ENCODE measurements around the gene MECP2. TPM values are rescaled to one million over a fixed set of nuclear protein-coding genes. Genes with fewer than 3 reads are reported as not detected.

The MECP2 gene
- total RNA-seq, 1 donor from 2014 or later, result 57.8 TPM

DNA sequence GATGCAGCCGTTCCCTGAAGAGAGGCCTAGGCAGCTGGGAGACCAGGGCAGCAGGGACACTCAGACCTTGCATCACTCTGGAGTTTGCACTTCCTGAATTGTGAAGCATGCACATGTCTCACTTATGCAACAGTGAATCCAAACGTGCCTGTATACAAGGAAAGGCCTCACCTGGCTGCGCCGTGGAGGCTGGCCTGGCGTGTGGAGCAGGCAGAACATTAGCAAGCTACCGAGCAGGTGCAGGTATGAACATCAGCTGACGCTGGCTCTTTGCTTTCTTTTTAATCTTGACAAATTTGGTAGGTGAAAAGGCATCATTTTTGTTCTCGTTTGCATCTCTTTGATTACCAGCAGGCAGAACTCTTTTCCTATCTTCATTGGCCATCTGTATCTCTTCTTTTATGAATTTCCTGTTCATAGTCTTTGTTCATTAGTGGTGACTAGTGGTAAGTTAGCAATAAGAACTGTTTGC lies 40.7 kb downstream of the MECP2 start:
- Mint-ChIP-seq H3K27me3 (ENCODE audit: low read depth) (no peaks in the 10 kb centered on the region), H3K27ac (no peak overlapping the region), H3K36me3 (peaks cover 6% of the 10 kb centered on the region), H3K9me3 (peaks cover 20% of the 10 kb centered on the region), H3K4me3 (no peak overlapping the region), H3K4me1 (peaks cover 2% of the 10 kb centered on the region)
- DNase-seq (ENCODE audit: low spot score in 2 of 2, unreplicated experiment in 2 of 2), result no peak
- TF ChIP-seq, protein P1, sequence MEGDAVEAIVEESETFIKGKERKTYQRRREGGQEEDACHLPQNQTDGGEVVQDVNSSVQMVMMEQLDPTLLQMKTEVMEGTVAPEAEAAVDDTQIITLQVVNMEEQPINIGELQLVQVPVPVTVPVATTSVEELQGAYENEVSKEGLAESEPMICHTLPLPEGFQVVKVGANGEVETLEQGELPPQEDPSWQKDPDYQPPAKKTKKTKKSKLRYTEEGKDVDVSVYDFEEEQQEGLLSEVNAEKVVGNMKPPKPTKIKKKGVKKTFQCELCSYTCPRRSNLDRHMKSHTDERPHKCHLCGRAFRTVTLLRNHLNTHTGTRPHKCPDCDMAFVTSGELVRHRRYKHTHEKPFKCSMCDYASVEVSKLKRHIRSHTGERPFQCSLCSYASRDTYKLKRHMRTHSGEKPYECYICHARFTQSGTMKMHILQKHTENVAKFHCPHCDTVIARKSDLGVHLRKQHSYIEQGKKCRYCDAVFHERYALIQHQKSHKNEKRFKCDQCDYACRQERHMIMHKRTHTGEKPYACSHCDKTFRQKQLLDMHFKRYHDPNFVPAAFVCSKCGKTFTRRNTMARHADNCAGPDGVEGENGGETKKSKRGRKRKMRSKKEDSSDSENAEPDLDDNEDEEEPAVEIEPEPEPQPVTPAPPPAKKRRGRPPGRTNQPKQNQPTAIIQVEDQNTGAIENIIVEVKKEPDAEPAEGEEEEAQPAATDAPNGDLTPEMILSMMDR (IDR thresholded peaks at IDR 0.05; ENCODE audit: unreplicated experiment), result no peak

DNA sequence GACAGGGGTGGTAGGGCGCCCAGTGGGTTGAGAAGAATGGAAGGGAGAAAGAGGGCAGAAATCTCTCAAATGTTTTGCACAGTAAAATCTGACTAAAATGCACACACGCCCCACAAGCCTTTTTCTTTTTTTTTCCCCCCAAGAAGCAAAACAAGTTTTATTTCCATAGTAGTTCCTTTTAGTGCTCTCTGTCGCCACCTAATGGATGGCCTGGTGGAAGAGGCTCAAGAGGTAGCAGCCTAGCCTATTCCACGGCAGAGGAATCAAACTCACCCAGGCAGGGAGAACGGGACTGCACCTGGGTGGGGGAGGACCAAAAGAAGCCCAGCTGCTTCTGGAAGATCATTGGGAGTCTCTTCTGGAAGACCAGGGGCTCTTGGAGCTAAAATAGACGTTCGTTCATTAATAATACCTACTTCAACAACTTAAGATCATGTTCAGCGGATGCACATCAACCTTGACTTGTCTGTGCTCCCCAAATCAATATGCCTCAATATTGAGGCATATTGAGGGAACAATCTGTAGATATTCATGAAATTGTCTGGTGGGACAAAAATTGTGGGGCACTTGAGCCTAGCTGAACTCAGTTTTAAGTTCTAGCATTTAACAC lies 46.2 kb downstream of the MECP2 start:
- TF ChIP-seq, protein P1 (IDR thresholded peaks at IDR 0.05; ENCODE audit: unreplicated experiment), result peak; percentile 65
- Mint-ChIP-seq H3K4me3 (no peak overlapping the region), H3K36me3 (peaks cover 10% of the 10 kb centered on the region), H3K27me3 (ENCODE audit: low read depth) (no peaks in the 10 kb centered on the region), H3K4me1 (peaks cover 39% of the 10 kb centered on the region), H3K27ac (peak overlapping the region; percentile 52), H3K9me3 (peaks cover 23% of the 10 kb centered on the region)
- peak in 1 of 2 experiments; percentile 67 for DNase-seq (ENCODE audit: low spot score in 2 of 2, unreplicated experiment in 2 of 2)

DNA sequence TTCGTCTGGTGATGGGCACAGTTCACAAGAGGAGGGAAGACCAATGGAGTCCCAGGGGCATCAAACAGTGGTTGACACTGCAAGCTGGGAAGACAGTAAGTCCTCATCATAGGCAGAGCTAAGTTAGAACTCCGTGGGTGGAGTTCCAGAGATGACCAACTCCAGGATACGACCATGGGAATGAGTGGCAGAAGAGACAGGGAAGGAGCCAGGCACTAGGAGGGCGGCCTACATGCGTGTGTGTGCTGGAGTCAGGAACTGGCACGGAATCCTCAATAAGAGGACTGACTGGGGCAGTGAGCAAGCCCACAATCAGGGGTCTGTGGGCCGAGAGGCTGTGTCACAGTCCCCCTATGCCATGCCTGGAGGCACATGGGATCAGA lies 47.4 kb downstream of the MECP2 start:
- no peak overlapping the region for H3K4me3 Mint-ChIP-seq
- no peaks in the 10 kb centered on the region for H3K27me3 Mint-ChIP-seq (ENCODE audit: low read depth)
- TF ChIP-seq, protein P1 (IDR thresholded peaks at IDR 0.05; ENCODE audit: unreplicated experiment), result no peak
- H3K27ac Mint-ChIP-seq, result peak overlapping the region; percentile 48
- H3K9me3 Mint-ChIP-seq, result peaks cover 23% of the 10 kb centered on the region
- peaks cover 10% of the 10 kb centered on the region for H3K36me3 Mint-ChIP-seq
- peaks cover 40% of the 10 kb centered on the region for H3K4me1 Mint-ChIP-seq
- DNase-seq (ENCODE audit: low spot score in 2 of 2, unreplicated experiment in 2 of 2), result no peak

DNA sequence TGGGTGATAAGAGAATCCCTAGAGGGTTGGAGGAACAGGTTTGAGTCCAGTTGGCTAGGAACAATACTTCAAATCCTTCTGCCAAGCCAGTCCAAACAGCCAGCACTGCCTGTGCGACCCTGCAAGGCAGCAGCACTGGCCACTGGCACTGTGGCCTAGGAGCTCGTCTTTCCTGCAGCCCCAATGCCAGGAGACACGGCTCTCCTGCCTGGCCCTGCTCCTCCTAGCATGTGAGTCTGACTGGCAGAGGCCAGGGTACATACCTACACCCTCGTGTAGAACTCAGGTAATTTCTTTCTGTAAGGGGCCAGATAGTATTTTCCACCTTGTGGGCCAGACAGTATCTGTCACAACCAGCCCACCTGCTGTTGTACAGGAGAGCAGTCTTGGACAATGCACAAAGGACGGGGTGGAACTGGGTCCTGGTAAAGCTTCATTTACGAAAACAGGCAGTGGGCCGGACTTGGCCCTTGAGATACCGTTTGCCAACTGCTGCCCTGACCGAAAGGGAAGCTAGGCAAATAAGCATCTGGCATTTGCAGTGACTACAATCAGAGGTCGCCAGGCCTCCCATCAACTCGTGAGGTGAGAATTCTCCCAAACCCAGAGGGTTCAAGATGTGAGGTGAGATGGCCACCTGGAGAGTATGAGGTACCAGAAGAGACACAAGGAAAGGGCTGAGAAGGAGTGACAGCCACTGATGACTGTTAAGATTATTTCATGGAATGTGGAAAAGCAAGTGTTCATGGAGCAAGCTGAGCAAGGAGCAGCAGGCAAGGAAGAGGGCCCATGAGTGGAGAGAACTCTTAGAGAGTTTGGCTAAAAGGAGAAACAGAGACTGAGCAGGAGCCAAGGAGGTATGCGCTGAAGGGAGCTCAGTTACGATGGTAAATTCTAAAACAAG lies 48.1 kb downstream of the MECP2 start:
- Mint-ChIP-seq H3K4me3 (no peak overlapping the region), H3K27me3 (ENCODE audit: low read depth) (no peaks in the 10 kb centered on the region), H3K36me3 (peaks cover 8% of the 10 kb centered on the region), H3K27ac (peak overlapping the region; percentile 48), H3K9me3 (peaks cover 23% of the 10 kb centered on the region), H3K4me1 (peaks cover 40% of the 10 kb centered on the region)
- TF ChIP-seq, protein P1 (IDR thresholded peaks at IDR 0.05; ENCODE audit: unreplicated experiment), result no peak
- no peak for DNase-seq (ENCODE audit: low spot score in 2 of 2, unreplicated experiment in 2 of 2)

DNA sequence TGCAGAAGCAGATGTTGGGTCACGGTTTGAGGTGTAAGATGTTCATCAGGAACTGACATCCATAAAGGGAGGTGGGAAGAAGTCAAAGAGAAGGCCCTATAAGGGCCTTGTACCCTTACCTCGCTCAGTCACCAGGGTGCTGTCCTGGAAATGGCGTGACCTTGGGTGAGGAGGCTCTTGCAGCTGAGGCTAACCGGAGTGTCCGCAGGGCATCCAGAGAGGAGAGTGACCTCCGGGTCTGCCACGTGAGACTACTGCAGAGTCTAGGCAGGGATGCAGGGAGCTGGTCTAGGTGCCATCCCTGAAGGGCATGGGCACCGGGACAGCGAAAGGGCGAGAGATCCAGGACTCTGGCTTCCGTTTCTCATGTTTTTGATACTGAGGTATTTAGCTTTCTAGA lies 49.1 kb downstream of the MECP2 start:
- Mint-ChIP-seq H3K27ac (peak overlapping the region; percentile 21), H3K36me3 (peaks cover 11% of the 10 kb centered on the region), H3K9me3 (peaks cover 23% of the 10 kb centered on the region), H3K4me1 (peaks cover 41% of the 10 kb centered on the region), H3K27me3 (ENCODE audit: low read depth) (no peaks in the 10 kb centered on the region), H3K4me3 (no peak overlapping the region)
- TF ChIP-seq, protein P1 (IDR thresholded peaks at IDR 0.05; ENCODE audit: unreplicated experiment), result no peak
- DNase-seq (ENCODE audit: low spot score in 2 of 2, unreplicated experiment in 2 of 2), result no peak

Measured in mesothelial cell of epicardium (in vitro differentiated cells).